CD14-positive monocyte (primary cell): ENCODE data around the gene MSL1. TPM values are rescaled to one million over a fixed set of nuclear protein-coding genes. Genes with fewer than 3 reads are reported as not detected.

Experiments
- DNase-seq, 3 donors: peaks; one replicate each; pipeline ENCODE4 v3.0.0-alpha.2; 2011 to 2022
- H2AFZ ChIP-seq: 2 replicates; pipeline ENCODE4 v1.6.0; 2012; ENCODE audit warnings: mild to moderate bottlenecking, low read depth, low read length, inconsistent platforms; ENCODE audit not compliant: insufficient read depth, poor library complexity, severe bottlenecking
- H3K27ac ChIP-seq, 2 donors: 1 replicate in 1 of 2; 2 replicates in 1 of 2; pipeline ENCODE4 v1.5.1; 2012 to 2013; ENCODE audit warnings: low read length in 2 of 2, control low read depth in 1 of 2, inconsistent platforms in 1 of 2, low read depth in 1 of 2, mild to moderate bottlenecking in 1 of 2
- H3K27me3 ChIP-seq, 2 donors: one replicate each; pipeline versions ENCODE4 v1.6.0 to v1.6.1; 2011 to 2013; ENCODE audit warnings: low read length in 2 of 2; ENCODE audit not compliant: control insufficient read depth in 2 of 2, insufficient read depth in 2 of 2
- H3K36me3 ChIP-seq, 2 donors: replicated peaks in 1 of 2; 1 replicate in 1 of 2; 2 replicates in 1 of 2; pipeline versions ENCODE4 v1.5.1 to v1.6.1; 2012 to 2013; ENCODE audit warnings: low read length in 2 of 2, control low read depth in 1 of 2, inconsistent platforms in 1 of 2, mild to moderate bottlenecking in 1 of 2; ENCODE audit not compliant: insufficient read depth in 2 of 2, control insufficient read depth in 1 of 2
- H3K4me1 ChIP-seq, 2 donors: 1 replicate in 1 of 2; 2 replicates in 1 of 2; pipeline versions ENCODE4 v1.5.1 to v1.6.1; 2012 to 2013; ENCODE audit warnings: low read length in 2 of 2, control low read depth in 1 of 2, inconsistent platforms in 1 of 2, mild to moderate bottlenecking in 1 of 2, moderate library complexity in 1 of 2; ENCODE audit not compliant: insufficient read depth in 2 of 2, control insufficient read depth in 1 of 2
- H3K4me2 ChIP-seq: replicated peaks from 2 replicates; pipeline ENCODE3; 2012; ENCODE audit warnings: low read length, moderate library complexity, mild to moderate bottlenecking; ENCODE audit not compliant: poor library complexity, severe bottlenecking; ENCODE audit errors: extremely low read depth
- H3K4me3 ChIP-seq, 3 experiments: fragments of 200-600 bp in 1 of 3; sonication (generic) in 1 of 3; replicated peaks in 1 of 3; 1 replicate in 2 of 3; 2 replicates in 1 of 3; pipeline ENCODE4 v1.5.1; 2011 to 2013; ENCODE audit warnings: low read length in 3 of 3, mild to moderate bottlenecking in 3 of 3, control low read depth in 2 of 3, low read depth in 2 of 3, inconsistent platforms in 1 of 3, moderate library complexity in 1 of 3
- H3K79me2 ChIP-seq: 2 replicates; pipeline ENCODE4 v1.6.0; 2012; ENCODE audit warnings: mild to moderate bottlenecking, control low read depth, inconsistent platforms, low read length, moderate library complexity; ENCODE audit not compliant: insufficient read depth
- H3K9ac ChIP-seq: 2 replicates; pipeline ENCODE4 v1.6.0; 2017; ENCODE audit warnings: low read length, mild to moderate bottlenecking; ENCODE audit not compliant: insufficient read depth, poor library complexity, severe bottlenecking
- H3K9me3 ChIP-seq, 2 donors: replicated peaks in 1 of 2; 1 replicate in 1 of 2; 2 replicates in 1 of 2; pipeline versions ENCODE4 v1.5.1 to v1.6.1; 2012 to 2013; ENCODE audit warnings: low read length in 2 of 2, control low read depth in 1 of 2; ENCODE audit not compliant: control insufficient read depth in 1 of 2, insufficient read depth in 1 of 2
- H4K20me1 ChIP-seq: 2 replicates; pipeline ENCODE4 v1.6.0; 2012; ENCODE audit warnings: mild to moderate bottlenecking, low read length, control low read depth, moderate library complexity; ENCODE audit not compliant: insufficient read depth
- H3K27ac Mint-ChIP-seq, 7 donors: one replicate each; pipeline ENCODE4 v1.8.0; 2020; ENCODE audit warnings: mild to moderate bottlenecking in 7 of 7, mixed read lengths in 7 of 7, moderate library complexity in 6 of 7, inconsistent platforms in 2 of 7
- H3K27me3 Mint-ChIP-seq, 3 donors: one replicate each; pipeline ENCODE4 v1.8.0; 2021 to 2022; ENCODE audit warnings: low read depth in 3 of 3, mild to moderate bottlenecking in 3 of 3, mixed read lengths in 3 of 3, moderate library complexity in 3 of 3, inconsistent platforms in 1 of 3
- H3K36me3 Mint-ChIP-seq, 2 donors: one replicate each; pipeline ENCODE4 v1.8.0; 2020; ENCODE audit warnings: mixed read lengths in 2 of 2, inconsistent platforms in 1 of 2, mild to moderate bottlenecking in 1 of 2
- H3K4me1 Mint-ChIP-seq: one replicate; pipeline ENCODE4 v1.8.0; 2020; ENCODE audit warnings: mild to moderate bottlenecking, mixed read lengths
- H3K4me3 Mint-ChIP-seq, 2 donors: one replicate each; pipeline ENCODE4 v1.8.0; 2020; ENCODE audit warnings: mild to moderate bottlenecking in 2 of 2, mixed read lengths in 2 of 2, moderate library complexity in 1 of 2
- H3K9me3 Mint-ChIP-seq, 7 donors: one replicate each; pipeline ENCODE4 v1.8.0; 2020 to 2022; ENCODE audit warnings: mixed read lengths in 7 of 7, mild to moderate bottlenecking in 6 of 7, moderate library complexity in 6 of 7, inconsistent platforms in 2 of 7
- CTCF ChIP-seq: fragments of 200-600 bp; IDR thresholded peaks from one replicate; pipeline ENCODE4 v1.8.0; 2022; ENCODE audit warnings: antibody characterized with exemption, mild to moderate bottlenecking
- WGBS: methylation state at CpG from one replicate; pipeline ENCODE4 v1.1.5; 2013; ENCODE audit warnings: missing lambda C conversion rate; ENCODE audit not compliant: insufficient coverage; 5-methylcytosine and 5-hydroxymethylcytosine counted together
- intact Hi-C, 2 donors: fragments of 100-400 bp; cut with micrococcal nuclease; formaldehyde crosslinking; loops; one replicate each; pipeline versions ENCODE4 v1.15.0 to v1.15.1; 2023
- polyA plus RNA-seq, 3 donors: library from polyadenylated mRNA; depleted of rRNA in 1 of 3; unstranded in 2 of 3; stranded (reverse) in 1 of 3; fragments of 300-500 nt in 2 of 3; fragments of >200 nt in 1 of 3; fragmentation: Illumina TruSeq in 2 of 3; gene quantifications; 1 replicate in 2 of 3; 2 replicates in 1 of 3; pipeline ENCODE4 v1.2.3, GENCODE V29; 2012 to 2021

Gene MSL1
- polyA plus RNA-seq, 3 donors = 10.0 to 89.2 (median 11.4) TPM

DNA sequence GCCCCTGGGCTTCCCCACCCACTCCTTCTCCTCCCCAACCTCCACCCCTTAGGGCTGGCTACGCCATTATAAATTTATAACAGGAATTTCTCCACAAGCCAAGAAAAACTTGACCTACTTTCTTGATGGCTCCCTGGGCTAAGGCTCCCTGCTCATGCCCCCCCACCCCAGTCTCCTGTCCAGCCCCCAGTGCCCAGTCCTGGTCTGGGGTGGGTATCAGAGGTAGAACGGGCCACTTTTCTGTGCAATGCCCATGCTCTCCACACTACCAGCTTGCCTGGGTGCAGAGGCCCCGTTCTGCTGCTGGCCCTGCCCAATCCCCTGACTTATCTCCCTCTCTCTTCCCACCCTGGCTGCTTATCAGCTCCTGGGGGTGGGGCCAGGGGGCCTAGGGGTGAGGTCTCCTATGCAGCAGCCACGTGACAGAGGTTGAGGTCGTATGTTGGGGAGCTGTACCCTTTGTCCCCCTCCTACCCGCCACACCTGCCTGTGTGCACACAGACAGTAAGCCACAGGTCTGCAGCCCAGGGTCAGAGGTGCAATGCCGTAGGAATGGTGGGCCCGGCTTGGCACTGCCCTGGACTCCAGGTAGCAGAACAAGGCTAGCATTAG lies 48.9 kb upstream of the MSL1 start:
- Mint-ChIP-seq H3K4me3 (no peak overlapping the region), H3K36me3 (peaks cover 20 to 22% of the 10 kb centered on the region in 2 donors), H3K9me3 (no peaks in the 10 kb centered on the region), H3K4me1 (peaks cover 72% of the 10 kb centered on the region), H3K27me3 (peaks cover 0 to 2% (median 0%) of the 10 kb centered on the region in 3 donors), H3K27ac (no peak overlapping the region)
- WGBS = 90% methylated on average over 2 of the region's 8 CpGs
- no peaks in the 10 kb centered on the region for H3K27me3 ChIP-seq
- no peaks in the 10 kb centered on the region for H3K9me3 ChIP-seq
- H3K36me3 ChIP-seq = peaks cover 5 to 24% of the 10 kb centered on the region in 2 donors
- H3K79me2 ChIP-seq = peaks cover 69% of the 10 kb centered on the region
- H4K20me1 ChIP-seq = peaks cover 93% of the 10 kb centered on the region
- intact Hi-C loops = no loop called here
- H3K4me1 ChIP-seq = peaks cover 71 to 72% of the 10 kb centered on the region in 2 donors
- TF ChIP-seq CTCF = no peak
- H2AFZ ChIP-seq = no peak overlapping the region
- no peak overlapping the region for H3K9ac ChIP-seq
- no peak overlapping the region for H3K4me2 ChIP-seq
- H3K27ac ChIP-seq = no peak overlapping the region
- no peak overlapping the region for H3K4me3 ChIP-seq
- DNase-seq = no peak

- Histone ChIP-seq H3K4me1 (peaks cover 67 to 68% of the 10 kb centered on the region in 2 donors), H3K9ac (no peak overlapping the region), H3K27ac (no peak overlapping the region), H3K9me3 (no peaks in the 10 kb centered on the region), H3K79me2 (peaks cover 61% of the 10 kb centered on the region), H3K4me3 (no peak overlapping the region), H3K4me2 (no peak overlapping the region), H4K20me1 (peaks cover 85% of the 10 kb centered on the region), H2AFZ (no peak overlapping the region), H3K27me3 (no peaks in the 10 kb centered on the region), H3K36me3 (peaks cover 5 to 24% of the 10 kb centered on the region in 2 donors)
- Mint-ChIP-seq H3K4me3 (no peak overlapping the region), H3K36me3 (peaks cover 22 to 24% of the 10 kb centered on the region in 2 donors), H3K27me3 (peaks cover 0 to 2% (median 0%) of the 10 kb centered on the region in 3 donors), H3K4me1 (peaks cover 68% of the 10 kb centered on the region), H3K9me3 (no peaks in the 10 kb centered on the region), H3K27ac (peak overlapping the region in 1 of 7 donors; percentile 4)
- no peak for DNase-seq
- TF ChIP-seq CTCF = no peak
- intact Hi-C loops = no loop called here
- 91% methylated on average over 5 of the region's 7 CpGs for WGBS
Observed at GRCh38 chr17:40073454-40074174, 48.2 kb upstream of the MSL1 start.
